Mesenchymal stem cell (in vitro differentiated cells and primary cell): Measurements from ENCODE around the gene CTBP2.

Source experiments
- DNase-seq: peaks from one replicate; pipeline ENCODE4 v3.0.0-alpha.2; 2013
- H2AFZ ChIP-seq: one replicate; pipeline ENCODE4 v1.6.1; 2013; ENCODE audit warnings: low read depth, mild to moderate bottlenecking, control low read depth, inconsistent platforms, low read length, moderate library complexity
- H2AK5ac ChIP-seq: 2 replicates; pipeline ENCODE4 v1.6.1; 2013; ENCODE audit warnings: low read length, moderate library complexity, mild to moderate bottlenecking, inconsistent platforms; ENCODE audit not compliant: severe bottlenecking
- H2BK120ac ChIP-seq: one replicate; pipeline ENCODE4 v1.6.1; 2013; ENCODE audit warnings: low read depth, mild to moderate bottlenecking, inconsistent platforms, low read length, moderate library complexity
- H2BK12ac ChIP-seq, 2 experiments: one replicate each; pipeline ENCODE4 v1.6.1; 2013; ENCODE audit warnings: inconsistent platforms in 2 of 2, low read length in 2 of 2, mild to moderate bottlenecking in 2 of 2, moderate library complexity in 2 of 2, control low read depth in 1 of 2
- H2BK15ac ChIP-seq: one replicate; pipeline ENCODE4 v1.6.1; 2013; ENCODE audit warnings: mild to moderate bottlenecking, low read depth, inconsistent platforms; ENCODE audit not compliant: poor library complexity, severe bottlenecking
- H2BK5ac ChIP-seq: 2 replicates; pipeline ENCODE4 v1.6.1; 2013; ENCODE audit warnings: low read depth, mild to moderate bottlenecking, low read length, control low read depth, inconsistent platforms; ENCODE audit not compliant: poor library complexity, severe bottlenecking
- H3K14ac ChIP-seq, 2 experiments: one replicate each; pipeline ENCODE4 v1.6.1; 2013; ENCODE audit warnings: inconsistent platforms in 2 of 2, low read length in 2 of 2, control low read depth in 1 of 2, mild to moderate bottlenecking in 1 of 2, moderate library complexity in 1 of 2
- H3K18ac ChIP-seq, 2 experiments: one replicate each; pipeline ENCODE4 v1.6.1; 2013; ENCODE audit warnings: inconsistent platforms in 2 of 2, low read length in 2 of 2, control low read depth in 1 of 2, low read depth in 1 of 2, mild to moderate bottlenecking in 1 of 2
- H3K23ac ChIP-seq, 2 experiments: one replicate each; pipeline ENCODE4 v1.6.1; 2013; ENCODE audit warnings: inconsistent platforms in 2 of 2, low read length in 2 of 2, mild to moderate bottlenecking in 2 of 2, moderate library complexity in 2 of 2, control low read depth in 1 of 2
- H3K27ac ChIP-seq: 2 replicates; pipeline ENCODE4 v1.5.1; 2013; ENCODE audit warnings: mild to moderate bottlenecking, moderate library complexity, low read length, control low read depth, inconsistent platforms; ENCODE audit not compliant: poor library complexity, severe bottlenecking
- H3K27me3 ChIP-seq, 2 experiments: 2 replicates each; pipeline versions ENCODE4 v1.6.1 to v1.7.0; 2013; ENCODE audit warnings: low read length in 2 of 2, mild to moderate bottlenecking in 2 of 2, moderate library complexity in 2 of 2, control low read depth in 1 of 2, inconsistent platforms in 1 of 2; ENCODE audit not compliant: control insufficient read depth in 1 of 2, insufficient read depth in 1 of 2
- H3K36me3 ChIP-seq, 2 experiments: 2 replicates each; pipeline versions ENCODE4 v1.6.1 to v1.7.0; 2013; ENCODE audit warnings: low read length in 2 of 2, control low read depth in 1 of 2, inconsistent platforms in 1 of 2, low read depth in 1 of 2, mild to moderate bottlenecking in 1 of 2; ENCODE audit not compliant: insufficient read depth in 2 of 2, control insufficient read depth in 1 of 2
- H3K4ac ChIP-seq, 2 experiments: one replicate each; pipeline ENCODE4 v1.6.1; 2013; ENCODE audit warnings: inconsistent platforms in 2 of 2, low read length in 2 of 2, mild to moderate bottlenecking in 2 of 2, moderate library complexity in 2 of 2, control low read depth in 1 of 2, low read depth in 1 of 2
- H3K4me1 ChIP-seq: 2 replicates; pipeline ENCODE4 v1.6.1; 2013; ENCODE audit warnings: low read depth, low read length, control low read depth; ENCODE audit not compliant: control insufficient read depth, insufficient read depth
- H3K4me2 ChIP-seq: 2 replicates; pipeline ENCODE4 v1.6.1; 2013; ENCODE audit warnings: low read length, mild to moderate bottlenecking, inconsistent platforms; ENCODE audit not compliant: poor library complexity, severe bottlenecking
- H3K4me3 ChIP-seq, 2 experiments: 2 replicates each; pipeline versions ENCODE4 v1.5.1 to v1.7.0; 2013; ENCODE audit warnings: low read length in 2 of 2, mild to moderate bottlenecking in 2 of 2, control low read depth in 1 of 2, low read depth in 1 of 2; ENCODE audit not compliant: insufficient read depth in 1 of 2
- H3K79me1 ChIP-seq: replicated peaks from 2 replicates; pipeline ENCODE4 v1.6.1; 2013; ENCODE audit warnings: mild to moderate bottlenecking, control low read depth, low read length, inconsistent platforms; ENCODE audit not compliant: poor library complexity, severe bottlenecking
- H3K9ac ChIP-seq: 2 replicates; pipeline ENCODE4 v1.7.0; 2013; ENCODE audit warnings: mild to moderate bottlenecking, low read length, moderate library complexity
- H3K9me3 ChIP-seq: 2 replicates; pipeline ENCODE4 v1.7.0; 2013; ENCODE audit warnings: mild to moderate bottlenecking, low read length; ENCODE audit not compliant: control insufficient read depth
- H4K8ac ChIP-seq: one replicate; pipeline ENCODE4 v1.6.1; 2013; ENCODE audit warnings: inconsistent platforms, mild to moderate bottlenecking, low read length, moderate library complexity
- H4K91ac ChIP-seq: one replicate; pipeline ENCODE4 v1.6.1; 2013; ENCODE audit warnings: mild to moderate bottlenecking, low read length, inconsistent platforms
- WGBS: methylation state at CpG from one replicate; pipeline ENCODE4 v1.1.7; 2013; ENCODE audit warnings: mixed read lengths; 5-methylcytosine and 5-hydroxymethylcytosine counted together

The CTBP2 gene

GRCh38 chr10:125169279-125169678 is 8.9 kb upstream of the CTBP2 start:
- Histone ChIP-seq H3K27ac (no peak overlapping the region), H3K4me2 (no peak overlapping the region), H3K79me1 (no peaks in the 10 kb centered on the region), H3K4ac (no peak overlapping the region), H2BK5ac (no peak overlapping the region), H4K8ac (no peak overlapping the region), H2BK120ac (no peak overlapping the region), H3K18ac (no peak overlapping the region), H4K91ac (no peak overlapping the region), H2BK12ac (no peak overlapping the region), H3K36me3 (no peaks in the 10 kb centered on the region), H2BK15ac (no peak overlapping the region), H2AK5ac (no peak overlapping the region), H2AFZ (no peak overlapping the region), H3K9ac (no peak overlapping the region), H3K14ac (no peak overlapping the region), H3K4me3 (no peak overlapping the region), H3K27me3 (peaks cover 9 to 19% of the 10 kb centered on the region in 2 experiments), H3K4me1 (no peaks in the 10 kb centered on the region), H3K9me3 (no peaks in the 10 kb centered on the region), H3K23ac (no peak overlapping the region)
- no peak for DNase-seq
- WGBS: 78% methylated on average over 6 of the region's 7 CpGs

GRCh38 chr10:125166658-125167057 is 6.3 kb upstream of the CTBP2 start:
- no peaks in the 10 kb centered on the region for H3K79me1 ChIP-seq
- H3K4me2 ChIP-seq: no peak overlapping the region
- no peak overlapping the region for H2BK120ac ChIP-seq
- no peak overlapping the region for H2BK15ac ChIP-seq
- no peak overlapping the region for H3K18ac ChIP-seq
- H4K8ac ChIP-seq: no peak overlapping the region
- no peak overlapping the region for H4K91ac ChIP-seq
- H2AFZ ChIP-seq: no peak overlapping the region
- no peaks in the 10 kb centered on the region for H3K36me3 ChIP-seq
- H2AK5ac ChIP-seq: no peak overlapping the region
- peaks cover 5 to 14% of the 10 kb centered on the region in 2 experiments for H3K27me3 ChIP-seq
- no peak overlapping the region for H3K4me3 ChIP-seq
- H3K4ac ChIP-seq: no peak overlapping the region
- no peak overlapping the region for H2BK5ac ChIP-seq
- H3K4me1 ChIP-seq: peaks cover 10% of the 10 kb centered on the region
- H3K9me3 ChIP-seq: no peaks in the 10 kb centered on the region
- no peak overlapping the region for H3K14ac ChIP-seq
- 95% methylated on average over 12 of the region's 12 CpGs for WGBS
- no peak overlapping the region for H2BK12ac ChIP-seq
- H3K27ac ChIP-seq: no peak overlapping the region
- DNase-seq: no peak
- H3K23ac ChIP-seq: no peak overlapping the region
- H3K9ac ChIP-seq: no peak overlapping the region

GRCh38 chr10:125165584-125166573 is 5.5 kb upstream of the CTBP2 start:
- Histone ChIP-seq H4K8ac (no peak overlapping the region), H3K79me1 (no peaks in the 10 kb centered on the region), H3K27me3 (peaks cover 5 to 14% of the 10 kb centered on the region in 2 experiments), H3K4me3 (no peak overlapping the region), H2AK5ac (no peak overlapping the region), H3K18ac (no peak overlapping the region), H3K4me1 (peaks cover 11% of the 10 kb centered on the region), H3K36me3 (no peaks in the 10 kb centered on the region), H3K27ac (no peak overlapping the region), H2BK15ac (no peak overlapping the region), H2AFZ (no peak overlapping the region), H4K91ac (no peak overlapping the region), H2BK120ac (no peak overlapping the region), H3K4me2 (no peak overlapping the region), H3K14ac (no peak overlapping the region), H2BK5ac (no peak overlapping the region), H2BK12ac (no peak overlapping the region), H3K4ac (no peak overlapping the region), H3K9ac (no peak overlapping the region), H3K23ac (no peak overlapping the region), H3K9me3 (no peaks in the 10 kb centered on the region)
- 96% methylated on average over 16 of the region's 16 CpGs for WGBS
- DNase-seq: no peak

- Histone ChIP-seq H2BK120ac (no peak overlapping the region), H3K27me3 (peaks cover 0 to 3% of the 10 kb centered on the region in 2 experiments), H2BK15ac (no peak overlapping the region), H3K9me3 (no peaks in the 10 kb centered on the region), H3K14ac (no peak overlapping the region), H3K36me3 (no peaks in the 10 kb centered on the region), H3K4me3 (no peak overlapping the region), H3K4me2 (no peak overlapping the region), H2BK5ac (no peak overlapping the region), H3K9ac (no peak overlapping the region), H4K8ac (no peak overlapping the region), H3K23ac (no peak overlapping the region), H4K91ac (no peak overlapping the region), H3K27ac (no peak overlapping the region), H2AK5ac (no peak overlapping the region), H3K4me1 (peaks cover 11% of the 10 kb centered on the region), H2BK12ac (no peak overlapping the region), H3K79me1 (no peaks in the 10 kb centered on the region), H3K18ac (no peak overlapping the region), H2AFZ (no peak overlapping the region), H3K4ac (no peak overlapping the region)
- DNase-seq: no peak
- 82% methylated on average over 9 of the region's 10 CpGs for WGBS
Observed at GRCh38 chr10:125164421-125164820, 4.1 kb upstream of the CTBP2 start.
